Calu3 (cell line): ENCODE results near the gene CHRDL1. TPM values are rescaled to one million over a fixed set of nuclear protein-coding genes. Genes with fewer than 3 reads are reported as not detected.

Experiments
- BruUV-seq: library from RNA; stranded (reverse); fragments of 400-500 nt; replicated peaks from 2 replicates; lab custom pipeline; 2021; lab: Mats Ljungman, UMichigan
- CTCF ChIA-PET: fragments of 300-600 bp; sonication (Branson Sonifier 250); formaldehyde crosslinking; loops from one replicate; lab custom pipeline; 2022; ENCODE audit warnings: antibody characterized with exemption; lab: Charles Lee
- DNase-seq: peaks from one replicate; pipeline ENCODE4 v3.0.0; 2022
- H3K27ac Mint-ChIP-seq: one replicate; pipeline ENCODE4 v1.8.0; 2022; ENCODE audit warnings: mixed read lengths; ENCODE audit not compliant: unreplicated experiment
- H3K27me3 Mint-ChIP-seq: one replicate; pipeline ENCODE4 v1.8.0; 2022; ENCODE audit warnings: mixed read lengths; ENCODE audit not compliant: unreplicated experiment
- H3K36me3 Mint-ChIP-seq: one replicate; pipeline ENCODE4 v1.8.0; 2022; ENCODE audit warnings: mild to moderate bottlenecking, moderate library complexity, mixed read lengths; ENCODE audit not compliant: insufficient read depth, unreplicated experiment
- H3K4me1 Mint-ChIP-seq: one replicate; pipeline ENCODE4 v1.8.0; 2022; ENCODE audit warnings: mild to moderate bottlenecking, low read depth, mixed read lengths; ENCODE audit not compliant: unreplicated experiment
- H3K4me3 Mint-ChIP-seq: one replicate; pipeline ENCODE4 v1.8.0; 2022; ENCODE audit warnings: mild to moderate bottlenecking, low read depth, moderate library complexity, mixed read lengths; ENCODE audit not compliant: unreplicated experiment
- H3K9me3 Mint-ChIP-seq: one replicate; pipeline ENCODE4 v1.8.0; 2022; ENCODE audit warnings: low read depth, mixed read lengths; ENCODE audit not compliant: unreplicated experiment
- CTCF ChIP-seq: fragments of 200-600 bp; IDR thresholded peaks from one replicate; pipeline ENCODE4 v1.8.0; 2022; ENCODE audit warnings: antibody characterized with exemption; ENCODE audit not compliant: unreplicated experiment
- intact Hi-C: fragments of 100-400 bp; cut with micrococcal nuclease; formaldehyde crosslinking; loops from one replicate; pipeline ENCODE4 v1.10.0; 2022; ENCODE audit not compliant: unreplicated experiment
- total RNA-seq: library from RNA; stranded (reverse); gene quantifications from 2 replicates; pipeline ENCODE4 v1.2.3, GENCODE V29; 2022

The CHRDL1 gene
- total RNA-seq, 1 experiment from 2014 or later: not detected

- H3K4me3 Mint-ChIP-seq: no peak overlapping the region
- H3K27ac Mint-ChIP-seq: no peak overlapping the region
- no TSS peak for BruUV-seq
- intact Hi-C loops: no loop called here
- peaks cover 19% of the 10 kb centered on the region for H3K27me3 Mint-ChIP-seq
- no peaks in the 10 kb centered on the region for H3K36me3 Mint-ChIP-seq
- H3K4me1 Mint-ChIP-seq: no peaks in the 10 kb centered on the region
- H3K9me3 Mint-ChIP-seq: no peaks in the 10 kb centered on the region
- TF ChIP-seq CTCF: no peak
- DNase-seq: no peak
- CTCF ChIA-PET: no interaction called here
Observed at GRCh38 chrX:110734271-110734670, 61.3 kb downstream of the CHRDL1 start.

GRCh38 chrX:110733166-110733565 lies 62.5 kb downstream of the CHRDL1 start:
- Mint-ChIP-seq H3K36me3 (no peaks in the 10 kb centered on the region), H3K27me3 (peaks cover 19% of the 10 kb centered on the region), H3K4me1 (no peaks in the 10 kb centered on the region), H3K27ac (no peak overlapping the region), H3K9me3 (no peaks in the 10 kb centered on the region), H3K4me3 (no peak overlapping the region)
- TF ChIP-seq CTCF: no peak
- DNase-seq: no peak
- BruUV-seq: no TSS peak
- intact Hi-C loops: no loop called here
- CTCF ChIA-PET: no interaction called here

- Mint-ChIP-seq H3K27ac (no peak overlapping the region), H3K27me3 (peaks cover 14% of the 10 kb centered on the region), H3K4me3 (no peak overlapping the region), H3K9me3 (no peaks in the 10 kb centered on the region), H3K4me1 (no peaks in the 10 kb centered on the region), H3K36me3 (no peaks in the 10 kb centered on the region)
- intact Hi-C loops: no loop called here
- DNase-seq: no peak
- CTCF ChIA-PET: no interaction called here
- no TSS peak for BruUV-seq
- no peak for TF ChIP-seq CTCF
Observed at GRCh38 chrX:110732266-110732665, 63.4 kb downstream of the CHRDL1 start.

GRCh38 chrX:110723844-110724243 lies 71.8 kb downstream of the CHRDL1 start:
- no peak for DNase-seq
- no peaks in the 10 kb centered on the region for H3K9me3 Mint-ChIP-seq
- intact Hi-C loops: no loop called here
- no peaks in the 10 kb centered on the region for H3K36me3 Mint-ChIP-seq
- H3K4me1 Mint-ChIP-seq: no peaks in the 10 kb centered on the region
- no TSS peak for BruUV-seq
- CTCF ChIA-PET: no interaction called here
- no peak overlapping the region for H3K27ac Mint-ChIP-seq
- no peak for TF ChIP-seq CTCF
- no peaks in the 10 kb centered on the region for H3K27me3 Mint-ChIP-seq
- H3K4me3 Mint-ChIP-seq: no peak overlapping the region
